Measurements from ENCODE around the gene SULF2. TPM values are rescaled to one million over a fixed set of nuclear protein-coding genes. Genes with fewer than 3 reads are reported as not detected.

Gene SULF2
- total RNA-seq, 1 experiment from 2014 or later: 13.0 TPM

DNA sequence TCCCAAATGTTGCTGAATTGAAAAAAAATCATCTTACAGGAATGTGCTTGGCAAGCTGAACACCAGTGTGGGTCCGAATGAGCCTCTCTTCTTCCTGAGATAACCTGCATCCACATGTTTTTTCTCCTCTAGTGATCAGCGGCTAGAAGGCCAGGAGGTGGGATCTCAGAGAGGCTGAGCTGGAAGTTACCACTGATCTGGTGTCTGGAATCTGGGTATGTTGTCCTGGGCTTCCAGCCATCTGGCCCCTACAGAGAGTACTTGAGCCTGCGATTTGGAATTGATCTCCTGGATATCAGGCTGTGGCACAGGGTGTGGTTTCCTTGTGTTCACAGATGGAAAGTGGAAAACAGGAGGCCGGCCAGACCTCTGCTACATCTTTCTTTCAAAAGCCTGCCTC, 35.9 kb downstream of the SULF2 start:
- H3K27ac ChIP-seq (ENCODE audit: low read depth, low read length): no peak overlapping the region
- ATAC-seq: no peak
- ChIA-PET CTCF (no interaction called here), RAD21 (ENCODE audit: low non-redundant PET in 1 of 2, low total read pairs in 2 of 2, uncharacterized antibody in 2 of 2, unreplicated experiment in 2 of 2) (no interaction called here), POLR2A (interaction anchor here (0.9 kb wide), 1 partner anchor 847 kb away, joined by 3 read pairs; no protein-coding TSS in a partner anchor)
- no peak overlapping the region for H3K4me2 ChIP-seq (ENCODE audit: low read length)
- no peaks in the 10 kb centered on the region for H3K36me3 ChIP-seq (ENCODE audit: control insufficient read depth in 1 of 2, insufficient read depth in 2 of 2, low read length in 2 of 2)
- no peaks in the 10 kb centered on the region for H3K79me2 ChIP-seq (ENCODE audit: insufficient read depth, low read length)
- H4K20me1 ChIP-seq (ENCODE audit: insufficient read depth): no peaks in the 10 kb centered on the region
- intact Hi-C loops (cut with micrococcal nuclease): no loop called here
- H3K9me2 ChIP-seq (ENCODE audit: insufficient read depth): no peaks in the 10 kb centered on the region
- H3K9me3 ChIP-seq (ENCODE audit: control insufficient read depth in 1 of 2, insufficient read depth in 1 of 2, low read depth in 1 of 2, low read length in 2 of 2): no peaks in the 10 kb centered on the region
- no peak overlapping the region for H2AFZ ChIP-seq (ENCODE audit: low read depth, low read length, poor library complexity, severe bottlenecking)
- no peak overlapping the region for H3K4me3 ChIP-seq (replicated peaks in 1 of 2; ENCODE audit: low read depth in 1 of 2, low read length in 2 of 2)
- DNase-seq (ENCODE audit: low read depth, low spot score): no peak
- H3K27me3 ChIP-seq (ENCODE audit: insufficient read depth, low read length): no peaks in the 10 kb centered on the region
- H3K4me1 ChIP-seq (ENCODE audit: control insufficient read depth in 1 of 2, insufficient read depth in 2 of 2, low read length in 2 of 2): no peaks in the 10 kb centered on the region
- no TSS peak for BruUV-seq (replicated peaks)
- TF ChIP-seq, protein P1, sequence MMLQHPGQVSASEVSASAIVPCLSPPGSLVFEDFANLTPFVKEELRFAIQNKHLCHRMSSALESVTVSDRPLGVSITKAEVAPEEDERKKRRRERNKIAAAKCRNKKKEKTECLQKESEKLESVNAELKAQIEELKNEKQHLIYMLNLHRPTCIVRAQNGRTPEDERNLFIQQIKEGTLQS (IDR thresholded peaks at IDR 0.05): no peak
- TF ChIP-seq EZH2phosphoT487 (IDR thresholded peaks at IDR 0.05; ENCODE audit: borderline replicate concordance) (no peak), ZFX (IDR thresholded peaks at IDR 0.05) (no peak), FOSL1 (IDR thresholded peaks at IDR 0.05; ENCODE audit: low read depth) (no peak), YY1 (IDR thresholded peaks at IDR 0.05; ENCODE audit: extremely low read depth, insufficient replicate concordance, low read depth, low read length) (no peak), POLR2AphosphoS5 (IDR thresholded peaks at IDR 0.05; ENCODE audit: low read depth, low read length) (no peak)
- no peak overlapping the region for H3K9ac ChIP-seq (ENCODE audit: low read length)

DNA sequence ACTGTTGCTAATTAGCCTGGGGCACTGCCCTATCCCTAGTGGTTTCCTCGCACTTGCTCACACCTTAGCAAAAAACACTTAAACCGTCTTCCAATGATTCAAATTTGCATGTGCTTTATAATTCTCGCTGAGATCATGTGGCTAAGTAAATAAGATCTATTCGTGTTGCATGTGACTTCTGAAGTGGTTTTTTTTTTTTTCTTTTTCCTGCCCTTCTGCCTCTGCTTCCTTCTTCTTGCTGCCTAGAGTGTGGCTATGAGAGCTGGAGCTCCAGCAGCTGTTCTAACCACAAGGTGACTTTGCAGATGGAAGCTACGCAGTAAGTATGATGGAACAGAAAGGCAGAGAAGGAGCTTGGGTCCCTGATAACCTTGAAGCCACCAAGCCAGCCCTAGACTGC, 36.5 kb downstream of the SULF2 start:
- Histone ChIP-seq H3K9me3 (ENCODE audit: control insufficient read depth in 1 of 2, insufficient read depth in 1 of 2, low read depth in 1 of 2, low read length in 2 of 2) (no peaks in the 10 kb centered on the region), H3K9ac (ENCODE audit: low read length) (no peak overlapping the region), H3K4me2 (ENCODE audit: low read length) (no peak overlapping the region), H3K27me3 (ENCODE audit: insufficient read depth, low read length) (no peaks in the 10 kb centered on the region), H2AFZ (ENCODE audit: low read depth, low read length, poor library complexity, severe bottlenecking) (no peak overlapping the region), H3K9me2 (ENCODE audit: insufficient read depth) (no peaks in the 10 kb centered on the region), H4K20me1 (ENCODE audit: insufficient read depth) (no peaks in the 10 kb centered on the region), H3K4me1 (ENCODE audit: control insufficient read depth in 1 of 2, insufficient read depth in 2 of 2, low read length in 2 of 2) (no peaks in the 10 kb centered on the region), H3K4me3 (replicated peaks in 1 of 2; ENCODE audit: low read depth in 1 of 2, low read length in 2 of 2) (no peak overlapping the region), H3K27ac (ENCODE audit: low read depth, low read length) (no peak overlapping the region), H3K79me2 (ENCODE audit: insufficient read depth, low read length) (no peaks in the 10 kb centered on the region), H3K36me3 (ENCODE audit: control insufficient read depth in 1 of 2, insufficient read depth in 2 of 2, low read length in 2 of 2) (no peaks in the 10 kb centered on the region)
- TF ChIP-seq, protein P1 (IDR thresholded peaks at IDR 0.05): no peak
- no peak for TF ChIP-seq POLR2AphosphoS5 (IDR thresholded peaks at IDR 0.05; ENCODE audit: low read depth, low read length)
- ChIA-PET RAD21 (ENCODE audit: low non-redundant PET in 1 of 2, low total read pairs in 2 of 2, uncharacterized antibody in 2 of 2, unreplicated experiment in 2 of 2) (no interaction called here), POLR2A (interaction anchor here (0.9 kb wide), 1 partner anchor 848 kb away, joined by 3 read pairs; no protein-coding TSS in a partner anchor), CTCF (no interaction called here)
- no peak for ATAC-seq
- no peak for DNase-seq (ENCODE audit: low read depth, low spot score)
- BruUV-seq (replicated peaks): no TSS peak
- intact Hi-C loops (cut with micrococcal nuclease): no loop called here
